PFSK-1 (cell line): ENCODE results near the gene EPS8L1.

Source experiments
- POLR2AphosphoS5 ChIP-seq: IDR thresholded peaks from 2 replicates; pipeline ENCODE4 v1.6.1; 2012; ENCODE audit warnings: low read depth, mild to moderate bottlenecking, control low read depth, low read length, moderate library complexity
- TAF1 ChIP-seq: IDR thresholded peaks from 2 replicates; pipeline ENCODE4 v1.6.1; 2012; ENCODE audit warnings: low read length, control low read depth, borderline replicate concordance; ENCODE audit not compliant: insufficient read depth
- TF ChIP-seq, protein P1 (sequence below), 2 experiments: IDR thresholded peaks; 2 replicates each; pipeline versions ENCODE4 v1.6.1 to v1.8.0; 2011 to 2012; ENCODE audit warnings: low read depth in 2 of 2, low read length in 2 of 2, control low read depth in 1 of 2, inconsistent platforms in 1 of 2, mild to moderate bottlenecking in 1 of 2, moderate library complexity in 1 of 2; ENCODE audit not compliant: insufficient read depth in 1 of 2

- TF ChIP-seq, protein P1, sequence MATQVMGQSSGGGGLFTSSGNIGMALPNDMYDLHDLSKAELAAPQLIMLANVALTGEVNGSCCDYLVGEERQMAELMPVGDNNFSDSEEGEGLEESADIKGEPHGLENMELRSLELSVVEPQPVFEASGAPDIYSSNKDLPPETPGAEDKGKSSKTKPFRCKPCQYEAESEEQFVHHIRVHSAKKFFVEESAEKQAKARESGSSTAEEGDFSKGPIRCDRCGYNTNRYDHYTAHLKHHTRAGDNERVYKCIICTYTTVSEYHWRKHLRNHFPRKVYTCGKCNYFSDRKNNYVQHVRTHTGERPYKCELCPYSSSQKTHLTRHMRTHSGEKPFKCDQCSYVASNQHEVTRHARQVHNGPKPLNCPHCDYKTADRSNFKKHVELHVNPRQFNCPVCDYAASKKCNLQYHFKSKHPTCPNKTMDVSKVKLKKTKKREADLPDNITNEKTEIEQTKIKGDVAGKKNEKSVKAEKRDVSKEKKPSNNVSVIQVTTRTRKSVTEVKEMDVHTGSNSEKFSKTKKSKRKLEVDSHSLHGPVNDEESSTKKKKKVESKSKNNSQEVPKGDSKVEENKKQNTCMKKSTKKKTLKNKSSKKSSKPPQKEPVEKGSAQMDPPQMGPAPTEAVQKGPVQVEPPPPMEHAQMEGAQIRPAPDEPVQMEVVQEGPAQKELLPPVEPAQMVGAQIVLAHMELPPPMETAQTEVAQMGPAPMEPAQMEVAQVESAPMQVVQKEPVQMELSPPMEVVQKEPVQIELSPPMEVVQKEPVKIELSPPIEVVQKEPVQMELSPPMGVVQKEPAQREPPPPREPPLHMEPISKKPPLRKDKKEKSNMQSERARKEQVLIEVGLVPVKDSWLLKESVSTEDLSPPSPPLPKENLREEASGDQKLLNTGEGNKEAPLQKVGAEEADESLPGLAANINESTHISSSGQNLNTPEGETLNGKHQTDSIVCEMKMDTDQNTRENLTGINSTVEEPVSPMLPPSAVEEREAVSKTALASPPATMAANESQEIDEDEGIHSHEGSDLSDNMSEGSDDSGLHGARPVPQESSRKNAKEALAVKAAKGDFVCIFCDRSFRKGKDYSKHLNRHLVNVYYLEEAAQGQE (IDR thresholded peaks at IDR 0.05; ENCODE audit: insufficient read depth in 1 of 2, low read depth in 2 of 2, low read length in 2 of 2) = no peak
- TF ChIP-seq POLR2AphosphoS5 = no peak
- no peak for TF ChIP-seq TAF1
Observed at GRCh38 chr19:55083004-55083850, 7.6 kb downstream of the EPS8L1 start.
